Measurements from ENCODE around the gene GALNT17.
"Not testable (repeated sequence)": the region's sequence is repeated elsewhere in the genome, so short reads cannot be mapped to it uniquely, and the experiment has no call there.

Gene GALNT17

GRCh38 chr7:71637578-71637977, 505.6 kb downstream of the GALNT17 start:
- no peaks in the 10 kb centered on the region for H3K4me1 Mint-ChIP-seq
- ATAC-seq: no peak
- no peak overlapping the region for H3K27ac Mint-ChIP-seq
- DNase-seq (ENCODE audit: low spot score in 2 of 2): no peak
- no peaks in the 10 kb centered on the region for H3K36me3 Mint-ChIP-seq
- H3K9me3 Mint-ChIP-seq: peaks cover 9% of the 10 kb centered on the region
- H3K4me3 Mint-ChIP-seq: no peak overlapping the region

GRCh38 chr7:71638108-71638507, 506.2 kb downstream of the GALNT17 start:
- H3K36me3 Mint-ChIP-seq: no peaks in the 10 kb centered on the region
- DNase-seq (ENCODE audit: low spot score in 2 of 2) (no peak), ATAC-seq (no peak)
- no peak overlapping the region for H3K27ac Mint-ChIP-seq
- no peak overlapping the region for H3K4me3 Mint-ChIP-seq
- H3K4me1 Mint-ChIP-seq: no peaks in the 10 kb centered on the region
- H3K9me3 Mint-ChIP-seq: peaks cover 9% of the 10 kb centered on the region

- Mint-ChIP-seq H3K27ac (no peak overlapping the region), H3K4me1 (no peaks in the 10 kb centered on the region), H3K9me3 (peaks cover 9% of the 10 kb centered on the region), H3K4me3 (no peak overlapping the region), H3K36me3 (no peaks in the 10 kb centered on the region)
- DNase-seq (ENCODE audit: low spot score in 2 of 2) (no peak), ATAC-seq (no peak)
Measured at GRCh38 chr7:71639382-71640085, 507.6 kb downstream of the GALNT17 start.

- H3K9me3 Mint-ChIP-seq: peaks cover 12% of the 10 kb centered on the region
- not testable (repeated sequence) for ATAC-seq; H3K27ac Mint-ChIP-seq; DNase-seq (ENCODE audit: low spot score in 2 of 2); H3K4me3 Mint-ChIP-seq; H3K36me3 Mint-ChIP-seq; H3K4me1 Mint-ChIP-seq
Measured at GRCh38 chr7:71643031-71643430, 511.1 kb downstream of the GALNT17 start.

- no peak overlapping the region for H3K27ac Mint-ChIP-seq
- DNase-seq (ENCODE audit: low spot score in 2 of 2) (no peak), ATAC-seq (no peak)
- H3K9me3 Mint-ChIP-seq: peaks cover 6% of the 10 kb centered on the region
- H3K36me3 Mint-ChIP-seq: no peaks in the 10 kb centered on the region
- no peak overlapping the region for H3K4me3 Mint-ChIP-seq
- H3K4me1 Mint-ChIP-seq: no peaks in the 10 kb centered on the region
Measured at GRCh38 chr7:71645836-71646235, 513.9 kb downstream of the GALNT17 start.

GRCh38 chr7:71649812-71650211, 517.9 kb downstream of the GALNT17 start:
- no peak for DNase-seq (ENCODE audit: low spot score in 2 of 2)
- ATAC-seq: no peak
- no peaks in the 10 kb centered on the region for H3K4me1 Mint-ChIP-seq
- no peak overlapping the region for H3K4me3 Mint-ChIP-seq
- no peak overlapping the region for H3K27ac Mint-ChIP-seq
- no peaks in the 10 kb centered on the region for H3K36me3 Mint-ChIP-seq
- peaks cover 8% of the 10 kb centered on the region for H3K9me3 Mint-ChIP-seq

GRCh38 chr7:71650653-71651337, 518.9 kb downstream of the GALNT17 start:
- H3K36me3 Mint-ChIP-seq: no peaks in the 10 kb centered on the region
- no peak overlapping the region for H3K27ac Mint-ChIP-seq
- peaks cover 5% of the 10 kb centered on the region for H3K9me3 Mint-ChIP-seq
- ATAC-seq: no peak
- H3K4me3 Mint-ChIP-seq: no peak overlapping the region
- no peaks in the 10 kb centered on the region for H3K4me1 Mint-ChIP-seq
- no peak for DNase-seq (ENCODE audit: low spot score in 2 of 2)

- ATAC-seq (no peak), DNase-seq (ENCODE audit: low spot score in 2 of 2) (no peak)
- Mint-ChIP-seq H3K4me1 (no peaks in the 10 kb centered on the region), H3K9me3 (peaks cover 3% of the 10 kb centered on the region), H3K36me3 (no peaks in the 10 kb centered on the region), H3K4me3 (no peak overlapping the region), H3K27ac (no peak overlapping the region)
Measured at GRCh38 chr7:71652510-71652909, 520.6 kb downstream of the GALNT17 start.

GRCh38 chr7:71657386-71657785, 525.4 kb downstream of the GALNT17 start:
- no peak for ATAC-seq
- no peak overlapping the region for H3K4me3 Mint-ChIP-seq
- peaks cover 8% of the 10 kb centered on the region for H3K9me3 Mint-ChIP-seq
- H3K4me1 Mint-ChIP-seq: no peaks in the 10 kb centered on the region
- H3K36me3 Mint-ChIP-seq: no peaks in the 10 kb centered on the region
- no peak overlapping the region for H3K27ac Mint-ChIP-seq
- no peak for DNase-seq (ENCODE audit: low spot score in 2 of 2)

GRCh38 chr7:71659622-71660021, 527.7 kb downstream of the GALNT17 start:
- Mint-ChIP-seq H3K4me1 (no peaks in the 10 kb centered on the region), H3K27ac (no peak overlapping the region), H3K4me3 (no peak overlapping the region), H3K36me3 (no peaks in the 10 kb centered on the region), H3K9me3 (peaks cover 13% of the 10 kb centered on the region)
- ATAC-seq (no peak), DNase-seq (ENCODE audit: low spot score in 2 of 2) (no peak)

GRCh38 chr7:71661671-71662224, 529.8 kb downstream of the GALNT17 start:
- H3K4me1 Mint-ChIP-seq: no peaks in the 10 kb centered on the region
- no peak for DNase-seq (ENCODE audit: low spot score in 2 of 2)
- no peaks in the 10 kb centered on the region for H3K36me3 Mint-ChIP-seq
- no peak for ATAC-seq
- peaks cover 16% of the 10 kb centered on the region for H3K9me3 Mint-ChIP-seq
- H3K4me3 Mint-ChIP-seq: no peak overlapping the region
- H3K27ac Mint-ChIP-seq: no peak overlapping the region

- Mint-ChIP-seq H3K36me3 (no peaks in the 10 kb centered on the region), H3K4me1 (no peaks in the 10 kb centered on the region), H3K27ac (no peak overlapping the region), H3K4me3 (no peak overlapping the region), H3K9me3 (peaks cover 11% of the 10 kb centered on the region)
- DNase-seq (ENCODE audit: low spot score in 2 of 2) (no peak), ATAC-seq (no peak)
Measured at GRCh38 chr7:71665716-71666115, 533.8 kb downstream of the GALNT17 start.

- H3K9me3 Mint-ChIP-seq: peaks cover 3% of the 10 kb centered on the region
- no peak for ATAC-seq
- no peaks in the 10 kb centered on the region for H3K36me3 Mint-ChIP-seq
- DNase-seq (ENCODE audit: low spot score in 2 of 2): no peak
- H3K4me3 Mint-ChIP-seq: no peak overlapping the region
- H3K4me1 Mint-ChIP-seq: no peaks in the 10 kb centered on the region
- H3K27ac Mint-ChIP-seq: no peak overlapping the region
Measured at GRCh38 chr7:71668572-71668971, 536.6 kb downstream of the GALNT17 start.

GRCh38 chr7:71679480-71679879, 547.5 kb downstream of the GALNT17 start:
- Mint-ChIP-seq H3K27ac (no peak overlapping the region), H3K9me3 (peaks cover 3% of the 10 kb centered on the region), H3K4me1 (peaks cover 6% of the 10 kb centered on the region), H3K36me3 (no peaks in the 10 kb centered on the region), H3K4me3 (no peak overlapping the region)
- ATAC-seq (no peak), DNase-seq (ENCODE audit: low spot score in 2 of 2) (no peak)

GRCh38 chr7:71682181-71682580, 550.2 kb downstream of the GALNT17 start:
- no peak for DNase-seq (ENCODE audit: low spot score in 2 of 2)
- ATAC-seq: no peak
- H3K4me1 Mint-ChIP-seq: peaks cover 6% of the 10 kb centered on the region
- no peaks in the 10 kb centered on the region for H3K36me3 Mint-ChIP-seq
- H3K27ac Mint-ChIP-seq: no peak overlapping the region
- peaks cover 3% of the 10 kb centered on the region for H3K9me3 Mint-ChIP-seq
- no peak overlapping the region for H3K4me3 Mint-ChIP-seq

All from stimulated activated effector memory CD8-positive, alpha-beta T cell treated with anti-CD3 and anti-CD28 coated beads, Interleukin-12 subunit alpha, Interleukin-12 subunit beta, amount 100 ng/mL, for 72 hours (primary cell).